Stimulated activated CD8-positive, alpha-beta memory T cell treated with anti-CD3 and anti-CD28 coated beads, Interleukin-15, amount 100 ng/mL, for 1 hour (primary cell): ENCODE data around the gene DIPK1A.

Source experiments
- DNase-seq: peaks from one replicate; pipeline ENCODE4 v3.0.0-alpha.2; 2020; ENCODE audit warnings: low read depth

Gene DIPK1A

GRCh38 chr1:92877792-92878191 lies 83.5 kb downstream of the DIPK1A start:
- DNase-seq, result no peak

- DNase-seq, result no peak
Measured at GRCh38 chr1:92877081-92877711, 84.1 kb downstream of the DIPK1A start.

- DNase-seq, result no peak
Measured at GRCh38 chr1:92876351-92876750, 84.9 kb downstream of the DIPK1A start.

- DNase-seq, result no peak
Measured at GRCh38 chr1:92874987-92875386, 86.3 kb downstream of the DIPK1A start.

GRCh38 chr1:92872719-92873118 lies 88.5 kb downstream of the DIPK1A start:
- DNase-seq, result no peak

- no peak for DNase-seq
Measured at GRCh38 chr1:92870591-92870990, 90.7 kb downstream of the DIPK1A start.

- no peak for DNase-seq
Measured at GRCh38 chr1:92864131-92864530, 97.1 kb downstream of the DIPK1A start.

GRCh38 chr1:92862605-92863004 lies 98.7 kb downstream of the DIPK1A start:
- DNase-seq, result no peak

- DNase-seq, result no peak
Measured at GRCh38 chr1:92859400-92860039, 101.7 kb downstream of the DIPK1A start.

GRCh38 chr1:92858564-92859399 lies 102.5 kb downstream of the DIPK1A start:
- no peak for DNase-seq

- DNase-seq, result no peak
Measured at GRCh38 chr1:92857817-92858216, 103.4 kb downstream of the DIPK1A start.

GRCh38 chr1:92855236-92855635 lies 106.0 kb downstream of the DIPK1A start:
- DNase-seq, result no peak

- DNase-seq, result no peak
Measured at GRCh38 chr1:92854101-92854785, 107.0 kb downstream of the DIPK1A start.

GRCh38 chr1:92853299-92853698 lies 108.0 kb downstream of the DIPK1A start:
- no peak for DNase-seq

- DNase-seq, result no peak
Measured at GRCh38 chr1:92851729-92852128, 109.5 kb downstream of the DIPK1A start.

GRCh38 chr1:92850019-92850418 lies 111.2 kb downstream of the DIPK1A start:
- no peak for DNase-seq

GRCh38 chr1:92848201-92848600 lies 113.1 kb downstream of the DIPK1A start:
- DNase-seq, result no peak

GRCh38 chr1:92845908-92846307 lies 115.4 kb downstream of the DIPK1A start:
- DNase-seq, result no peak

GRCh38 chr1:92844439-92844838 lies 116.8 kb downstream of the DIPK1A start:
- DNase-seq, result no peak

GRCh38 chr1:92843429-92844352 lies 117.6 kb downstream of the DIPK1A start:
- DNase-seq, result no peak

- no peak for DNase-seq
Measured at GRCh38 chr1:92843046-92843423, 118.2 kb downstream of the DIPK1A start.
